GM12874 (cell line): Measurements from ENCODE around the gene HP.

Source experiments
- TF ChIP-seq, protein P1 (sequence below): IDR thresholded peaks from 2 replicates; pipeline ENCODE4 v1.5.1; 2011; ENCODE audit warnings: low read depth, mild to moderate bottlenecking, control low read depth, low read length, moderate library complexity; ENCODE audit not compliant: insufficient read depth

Gene HP

DNA sequence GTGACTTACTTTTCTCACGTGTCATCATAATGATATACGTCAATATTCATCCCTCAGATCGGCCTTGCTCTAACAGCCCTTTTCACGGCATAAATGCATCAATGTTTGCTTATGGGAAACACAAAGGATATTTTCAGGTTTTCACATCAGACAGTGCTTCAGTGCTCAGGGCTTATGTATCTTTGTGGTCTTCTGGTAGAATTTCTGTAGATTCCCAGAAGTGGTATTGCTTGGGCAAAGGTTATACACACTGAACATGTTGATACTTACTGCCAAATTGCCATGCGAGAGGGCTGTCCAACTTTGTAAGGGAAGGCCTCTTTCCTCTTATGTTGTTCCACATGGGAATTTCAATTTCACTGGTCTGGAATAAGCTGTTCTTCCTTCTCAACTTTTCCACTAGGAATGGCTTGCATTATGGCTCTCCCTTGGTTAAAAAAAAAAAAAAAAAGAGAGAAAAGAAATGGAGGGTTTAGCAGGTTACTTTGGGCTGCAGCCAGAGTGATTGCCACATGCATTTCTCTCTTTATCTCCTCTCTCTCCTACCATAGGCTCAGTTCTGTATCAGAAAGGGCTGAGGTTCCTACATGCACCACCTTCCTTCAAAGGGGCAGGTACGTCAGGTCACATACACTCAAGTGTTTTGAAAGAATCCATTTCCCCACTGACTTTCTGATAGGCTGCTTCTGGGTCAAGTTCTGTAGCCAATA, 26.5 kb upstream of the HP start:
- TF ChIP-seq, protein P1, sequence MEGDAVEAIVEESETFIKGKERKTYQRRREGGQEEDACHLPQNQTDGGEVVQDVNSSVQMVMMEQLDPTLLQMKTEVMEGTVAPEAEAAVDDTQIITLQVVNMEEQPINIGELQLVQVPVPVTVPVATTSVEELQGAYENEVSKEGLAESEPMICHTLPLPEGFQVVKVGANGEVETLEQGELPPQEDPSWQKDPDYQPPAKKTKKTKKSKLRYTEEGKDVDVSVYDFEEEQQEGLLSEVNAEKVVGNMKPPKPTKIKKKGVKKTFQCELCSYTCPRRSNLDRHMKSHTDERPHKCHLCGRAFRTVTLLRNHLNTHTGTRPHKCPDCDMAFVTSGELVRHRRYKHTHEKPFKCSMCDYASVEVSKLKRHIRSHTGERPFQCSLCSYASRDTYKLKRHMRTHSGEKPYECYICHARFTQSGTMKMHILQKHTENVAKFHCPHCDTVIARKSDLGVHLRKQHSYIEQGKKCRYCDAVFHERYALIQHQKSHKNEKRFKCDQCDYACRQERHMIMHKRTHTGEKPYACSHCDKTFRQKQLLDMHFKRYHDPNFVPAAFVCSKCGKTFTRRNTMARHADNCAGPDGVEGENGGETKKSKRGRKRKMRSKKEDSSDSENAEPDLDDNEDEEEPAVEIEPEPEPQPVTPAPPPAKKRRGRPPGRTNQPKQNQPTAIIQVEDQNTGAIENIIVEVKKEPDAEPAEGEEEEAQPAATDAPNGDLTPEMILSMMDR, result no peak

DNA sequence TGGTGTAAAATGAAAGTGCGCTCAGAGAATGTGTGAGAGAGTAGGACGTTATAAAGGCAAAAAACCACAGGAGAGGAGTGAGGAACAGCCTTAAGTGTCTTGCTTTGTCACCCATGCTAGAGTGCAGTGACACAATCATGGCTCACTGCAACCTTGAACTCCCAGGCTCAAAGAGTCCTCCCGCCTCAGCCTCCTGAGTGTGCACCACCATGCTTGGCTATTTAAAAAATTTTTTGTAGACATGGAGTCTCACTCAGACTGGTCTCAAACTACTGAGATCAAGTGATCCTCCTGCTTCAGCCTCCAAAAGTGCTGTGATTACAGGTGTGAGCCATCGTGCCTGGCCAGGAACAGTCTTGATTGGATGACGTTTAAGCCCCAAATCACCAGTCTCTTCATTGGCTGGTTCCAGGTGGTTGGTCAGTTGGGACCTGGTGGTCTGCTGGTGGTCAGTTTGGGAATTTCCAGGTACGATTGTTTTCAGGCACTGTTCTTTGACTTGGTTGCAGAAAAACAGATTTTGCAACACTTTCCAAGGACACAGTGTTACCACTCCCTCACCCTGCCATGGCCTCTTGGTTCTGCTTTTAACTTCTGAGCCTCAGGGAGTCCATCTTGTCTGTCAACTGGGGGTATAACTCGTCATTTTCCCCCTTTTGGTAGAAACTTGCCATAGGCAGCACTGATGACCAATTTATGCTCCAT, 24.6 kb upstream of the HP start:
- TF ChIP-seq, protein P1, result no peak

DNA sequence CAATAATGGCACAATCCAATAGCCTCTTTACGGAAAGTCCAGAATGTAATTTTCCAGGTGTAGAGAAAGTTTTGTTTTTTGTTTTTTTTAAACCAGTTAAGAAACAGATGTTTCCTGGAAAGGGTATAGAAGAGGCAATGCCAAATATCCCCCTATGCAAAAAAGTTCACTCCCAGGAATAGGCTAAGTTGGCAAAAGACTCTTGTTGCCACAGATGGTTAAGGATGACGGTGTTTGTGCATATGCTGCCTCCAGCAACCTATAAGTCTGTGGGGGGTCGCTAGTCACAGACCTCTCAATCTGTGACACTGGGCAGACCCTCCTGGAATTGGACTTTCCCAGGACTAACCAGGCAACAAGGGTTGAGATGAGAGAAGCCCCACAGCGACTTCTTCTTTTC, 20.9 kb upstream of the HP start:
- TF ChIP-seq, protein P1, result no peak

DNA sequence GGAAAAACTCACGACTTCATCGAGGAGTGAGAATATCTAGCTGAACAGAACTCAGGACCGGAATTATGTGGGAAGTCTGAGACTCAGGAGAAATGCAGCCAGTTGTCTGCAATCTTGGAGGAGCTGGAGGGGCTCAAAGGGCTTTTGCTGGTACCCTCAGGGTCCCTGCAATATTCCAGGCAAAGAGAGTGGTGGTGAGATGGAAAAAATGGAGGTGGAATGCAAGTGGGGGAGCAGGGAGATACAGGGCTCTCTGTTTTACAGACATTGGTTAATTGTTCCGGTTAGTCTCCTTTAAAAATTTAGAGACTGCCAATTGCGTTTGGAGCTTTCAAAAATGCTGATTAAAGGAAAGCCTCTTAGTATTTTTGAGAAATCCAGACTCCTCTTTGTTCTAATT, 18.2 kb upstream of the HP start:
- TF ChIP-seq, protein P1, result no peak

DNA sequence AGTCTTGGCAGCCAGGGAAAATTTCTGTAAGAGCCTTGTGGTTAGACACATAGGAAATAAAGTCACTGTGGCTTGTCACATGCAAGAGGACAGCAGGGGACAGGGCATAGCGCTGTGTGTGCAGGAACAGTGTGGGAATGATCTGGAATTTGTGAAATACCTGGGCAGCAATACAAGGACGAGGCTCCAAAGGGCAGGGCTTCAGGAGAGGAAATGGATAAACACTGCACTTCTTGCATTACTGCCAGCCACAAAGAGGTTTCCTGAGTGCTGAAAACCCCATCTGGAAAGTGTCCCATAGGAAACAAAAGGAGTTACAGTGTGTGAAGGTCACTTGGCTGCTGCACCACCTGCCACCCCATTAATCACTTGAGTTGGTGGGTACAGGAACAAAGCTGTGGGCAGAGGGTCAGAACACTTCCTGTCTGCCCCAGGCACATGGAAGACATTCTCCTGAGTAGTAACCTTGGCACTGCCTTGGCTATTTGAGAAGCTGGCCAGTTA, 12.1 kb upstream of the HP start:
- TF ChIP-seq, protein P1, result no peak

DNA sequence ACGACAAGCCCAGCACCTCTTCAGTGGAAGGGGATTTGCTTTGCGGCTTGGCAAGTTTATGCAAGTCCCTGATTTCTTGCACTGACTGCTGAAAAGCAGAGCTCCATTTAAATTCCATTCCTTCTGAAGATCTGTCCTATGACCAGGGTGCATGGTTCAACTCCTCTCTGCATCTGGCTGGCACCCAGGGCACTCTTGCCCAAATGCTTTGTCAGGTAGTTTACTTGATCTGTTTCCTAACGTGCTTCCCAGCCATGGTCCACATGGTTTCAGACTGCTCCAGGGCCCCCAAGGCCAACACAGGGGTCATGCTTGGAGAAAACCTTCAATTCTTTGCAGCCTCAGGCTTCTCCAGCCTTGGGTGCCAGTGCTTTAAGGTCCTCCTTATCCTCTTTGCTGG, 11.2 kb upstream of the HP start:
- TF ChIP-seq, protein P1, result no peak

DNA sequence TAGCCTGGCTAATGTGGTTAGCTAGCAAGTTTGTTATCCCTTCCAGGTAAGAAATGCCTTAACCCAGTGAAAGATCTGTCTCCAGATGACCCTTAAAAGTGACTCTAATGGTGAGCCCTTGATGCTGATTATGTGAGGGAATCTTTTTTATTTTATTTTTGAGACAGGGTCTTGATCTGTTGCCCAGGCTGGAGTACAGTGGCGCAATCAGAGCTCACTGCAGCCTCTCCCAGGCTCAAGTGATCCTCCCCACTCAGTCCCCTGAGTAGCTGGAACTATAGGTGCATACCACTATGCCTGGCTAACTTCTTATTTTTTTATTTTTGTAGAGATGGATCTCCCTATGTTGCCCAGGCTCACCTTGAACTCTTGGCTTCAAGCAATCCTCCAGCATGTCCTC, 10.8 kb upstream of the HP start:
- TF ChIP-seq, protein P1, result no peak
